Spleen (tissue), 11 donors: Measurements from ENCODE around the gene NSUN6. TPM values are rescaled to one million over a fixed set of nuclear protein-coding genes. Genes with fewer than 3 reads are reported as not detected.

Source experiments
- DNase-seq: peaks from one replicate; pipeline ENCODE4 v3.0.0-alpha.2; 2020
- H3K27ac ChIP-seq, 8 donors: fragments of 200-600 bp; sonication (generic) in 7 of 8; 1 replicate in 4 of 8; 2 replicates in 4 of 8; pipeline versions ENCODE4 v1.5.0 to v1.8.0; 2016 to 2021; ENCODE audit warnings: inconsistent platforms in 4 of 8, mild to moderate bottlenecking in 4 of 8, moderate library complexity in 1 of 8
- H3K27me3 ChIP-seq, 7 donors: fragments of 200-600 bp; sonication (generic) in 6 of 7; replicated peaks in 1 of 7; 1 replicate in 4 of 7; 2 replicates in 3 of 7; pipeline versions ENCODE4 v1.5.0 to v1.8.0; 2016 to 2021; ENCODE audit warnings: inconsistent platforms in 3 of 7, mild to moderate bottlenecking in 1 of 7
- H3K36me3 ChIP-seq, 6 donors: fragments of 200-600 bp; sonication (generic) in 5 of 6; 1 replicate in 4 of 6; 2 replicates in 2 of 6; pipeline versions ENCODE4 v1.5.0 to v1.8.0; 2016 to 2021; ENCODE audit warnings: inconsistent platforms in 2 of 6
- H3K4me1 ChIP-seq, 6 donors: fragments of 200-600 bp; sonication (generic) in 5 of 6; 1 replicate in 3 of 6; 2 replicates in 3 of 6; pipeline versions ENCODE4 v1.5.0 to v1.8.0; 2016 to 2021; ENCODE audit warnings: inconsistent platforms in 3 of 6
- H3K4me3 ChIP-seq, 8 donors: fragments of 200-600 bp; sonication (generic) in 7 of 8; 1 replicate in 4 of 8; 2 replicates in 4 of 8; pipeline versions ENCODE4 v1.5.0 to v1.8.0; 2016 to 2021; ENCODE audit warnings: inconsistent platforms in 4 of 8, mild to moderate bottlenecking in 4 of 8, moderate library complexity in 2 of 8
- H3K9me3 ChIP-seq, 8 donors: fragments of 200-600 bp; sonication (generic) in 7 of 8; 1 replicate in 4 of 8; 2 replicates in 4 of 8; pipeline versions ENCODE4 v1.5.0 to v1.8.0; 2016 to 2021; ENCODE audit warnings: inconsistent platforms in 4 of 8
- POLR2A ChIP-seq, 3 donors: fragments of 450-650 bp; IDR thresholded peaks; one replicate each; pipeline ENCODE4 v1.5.1; 2017; ENCODE audit warnings: antibody characterized with exemption in 3 of 3, mild to moderate bottlenecking in 1 of 3
- POLR2AphosphoS5 ChIP-seq, 3 donors: sonication (generic); formaldehyde crosslinking; IDR thresholded peaks; one replicate each; pipeline ENCODE4 v1.5.1; 2017; ENCODE audit warnings: antibody characterized with exemption in 3 of 3
- WGBS, 5 donors: extraction: QIAGEN DNeasy Blood & Tissue Kit in 3 of 5; methylation state at CpG; one replicate each; pipeline versions ENCODE4 v1.1.5 to v1.1.7; 2013 to 2018; 5-methylcytosine and 5-hydroxymethylcytosine counted together
- intact Hi-C: fragments of 100-400 bp; cut with DNase I; formaldehyde crosslinking; loops from one replicate; pipeline ENCODE4 v1.15.0; 2023; ENCODE audit warnings: low total_unique reads
- polyA plus RNA-seq, 3 donors: library from polyadenylated mRNA; stranded (reverse); fragments of 200-250 nt; gene quantifications; one replicate each; pipeline ENCODE4 v1.2.1, GENCODE V29; 2013
- total RNA-seq, 7 donors: library from RNA; depleted of rRNA in 3 of 7; stranded (reverse); fragments of >200 nt in 3 of 7; fragmentation: NEBNext Ultra II Directional in 4 of 7; extraction: Animal tissue kit (Norgen Biotek cat#: 25700) in 4 of 7; gene quantifications; one replicate each; pipeline versions ENCODE4 v1.1.0 to v1.2.1, GENCODE V29; 2016 to 2021
- TF ChIP-seq, protein P1 (sequence below), 11 experiments: fragments of 200-600 bp in 7 of 11; fragments of 450-650 bp in 4 of 11; sonication (generic) in 4 of 11; IDR thresholded peaks in 8 of 11; conservative IDR thresholded peaks in 3 of 11; 1 replicate in 7 of 11; 2 replicates in 4 of 11; pipeline versions ENCODE4 v1.4.0 to v1.8.0; 2016 to 2021; ENCODE audit warnings: antibody characterized with exemption in 11 of 11, inconsistent platforms in 4 of 11, mild to moderate bottlenecking in 1 of 11
- donor health status: healthy with polysubstance abuse.
- donor health status: DM: no; HTN: no; CAD: no; lungs with moderate emphysema.
- donor health status: DM: no; HTN: no; CAD: no.
- donor health status: Bipolar disorder and iron deficiency.
- donor health status: healthy.
- donor health status: DM: no; HTN: no; CAD: no.
- donor health status: DM: yes; HTN: yes; CAD: no.

NSUN6 gene
- total and polyA plus RNA-seq, 10 donors: 6.4 to 25.8 (median 15.6) TPM

GRCh38 chr10:18583575-18584270, 67.7 kb downstream of the NSUN6 start:
- WGBS, 5 donors: 71 to 97% (median 81%) methylated on average over 5 of the region's 5 CpGs
- H3K4me1 ChIP-seq: no peaks in the 10 kb centered on the region
- H3K9me3 ChIP-seq: peaks cover 0 to 10% (median 3%) of the 10 kb centered on the region in 8 donors
- H3K27me3 ChIP-seq: no peaks in the 10 kb centered on the region
- DNase-seq: no peak
- H3K4me3 ChIP-seq: no peak overlapping the region
- peaks cover 6 to 88% (median 36%) of the 10 kb centered on the region in 6 donors for H3K36me3 ChIP-seq
- H3K27ac ChIP-seq: no peak overlapping the region
- intact Hi-C loops: no loop called here
- TF ChIP-seq POLR2A (IDR thresholded peaks at IDR 0.05): no peak
- TF ChIP-seq, protein P1, sequence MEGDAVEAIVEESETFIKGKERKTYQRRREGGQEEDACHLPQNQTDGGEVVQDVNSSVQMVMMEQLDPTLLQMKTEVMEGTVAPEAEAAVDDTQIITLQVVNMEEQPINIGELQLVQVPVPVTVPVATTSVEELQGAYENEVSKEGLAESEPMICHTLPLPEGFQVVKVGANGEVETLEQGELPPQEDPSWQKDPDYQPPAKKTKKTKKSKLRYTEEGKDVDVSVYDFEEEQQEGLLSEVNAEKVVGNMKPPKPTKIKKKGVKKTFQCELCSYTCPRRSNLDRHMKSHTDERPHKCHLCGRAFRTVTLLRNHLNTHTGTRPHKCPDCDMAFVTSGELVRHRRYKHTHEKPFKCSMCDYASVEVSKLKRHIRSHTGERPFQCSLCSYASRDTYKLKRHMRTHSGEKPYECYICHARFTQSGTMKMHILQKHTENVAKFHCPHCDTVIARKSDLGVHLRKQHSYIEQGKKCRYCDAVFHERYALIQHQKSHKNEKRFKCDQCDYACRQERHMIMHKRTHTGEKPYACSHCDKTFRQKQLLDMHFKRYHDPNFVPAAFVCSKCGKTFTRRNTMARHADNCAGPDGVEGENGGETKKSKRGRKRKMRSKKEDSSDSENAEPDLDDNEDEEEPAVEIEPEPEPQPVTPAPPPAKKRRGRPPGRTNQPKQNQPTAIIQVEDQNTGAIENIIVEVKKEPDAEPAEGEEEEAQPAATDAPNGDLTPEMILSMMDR (IDR thresholded peaks at IDR 0.05 in 8 of 11, conservative IDR thresholded peaks at IDR 0.05 in 3 of 11): peak in 1 of 11 experiments; percentile 17

- peaks cover 0 to 20% (median 11%) of the 10 kb centered on the region in 8 donors for H3K9me3 ChIP-seq
- no peak overlapping the region for H3K4me3 ChIP-seq
- intact Hi-C loops: no loop called here
- H3K27ac ChIP-seq: no peak overlapping the region
- no peak for DNase-seq
- TF ChIP-seq POLR2A (IDR thresholded peaks at IDR 0.05) (no peak), POLR2AphosphoS5 (IDR thresholded peaks at IDR 0.05) (no peak)
- TF ChIP-seq, protein P1 (IDR thresholded peaks at IDR 0.05 in 8 of 11, conservative IDR thresholded peaks at IDR 0.05 in 3 of 11): no peak
- H3K36me3 ChIP-seq: peaks cover 6 to 88% (median 37%) of the 10 kb centered on the region in 6 donors
- WGBS, 5 donors: 33 to 53% (median 45%) methylated on average over 3 of the region's 3 CpGs
- H3K27me3 ChIP-seq: no peaks in the 10 kb centered on the region
- no peaks in the 10 kb centered on the region for H3K4me1 ChIP-seq
These were observed 68.6 kb downstream of the NSUN6 start for GRCh38 chr10:18582803-18583202.

GRCh38 chr10:18577823-18578685, 73.3 kb downstream of the NSUN6 start:
- 86 to 95% (median 91%) methylated on average over 15 of the region's 15 CpGs for WGBS, 5 donors
- intact Hi-C loops: no loop called here
- Histone ChIP-seq H3K27ac (no peak overlapping the region), H3K4me3 (no peak overlapping the region), H3K27me3 (no peaks in the 10 kb centered on the region), H3K36me3 (peaks cover 6 to 94% (median 26%) of the 10 kb centered on the region in 6 donors), H3K9me3 (peaks cover 0 to 21% (median 12%) of the 10 kb centered on the region in 8 donors), H3K4me1 (no peaks in the 10 kb centered on the region)
- no peak for DNase-seq
- no peak for TF ChIP-seq POLR2AphosphoS5 (IDR thresholded peaks at IDR 0.05)
- no peak for TF ChIP-seq POLR2A (IDR thresholded peaks at IDR 0.05)
- TF ChIP-seq, protein P1 (IDR thresholded peaks at IDR 0.05 in 8 of 11, conservative IDR thresholded peaks at IDR 0.05 in 3 of 11): no peak

DNA sequence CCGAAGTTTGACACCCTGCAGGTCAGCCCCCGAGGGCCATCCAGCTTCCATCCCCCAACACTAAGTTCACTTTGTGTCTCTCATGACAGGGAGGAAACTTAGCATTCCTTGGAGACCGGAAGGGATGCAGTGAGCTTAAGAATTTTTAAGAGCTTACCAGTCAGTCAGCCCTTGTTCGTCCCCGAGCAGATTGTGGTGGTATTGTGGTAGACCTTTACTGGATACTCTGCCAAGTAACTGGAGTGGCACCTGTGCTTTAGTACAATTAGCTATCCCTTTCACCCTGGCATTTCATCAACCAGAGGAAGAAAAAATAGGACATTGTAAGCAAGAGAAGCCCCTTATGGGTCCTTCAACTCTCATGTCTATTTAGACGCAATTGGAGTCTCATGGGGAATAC, 74.8 kb downstream of the NSUN6 start:
- TF ChIP-seq POLR2AphosphoS5 (IDR thresholded peaks at IDR 0.05): no peak
- no peak for TF ChIP-seq POLR2A (IDR thresholded peaks at IDR 0.05)
- TF ChIP-seq, protein P1 (IDR thresholded peaks at IDR 0.05 in 8 of 11, conservative IDR thresholded peaks at IDR 0.05 in 3 of 11): no peak
- Histone ChIP-seq H3K4me3 (no peak overlapping the region), H3K27ac (no peak overlapping the region), H3K36me3 (peaks cover 6 to 79% (median 25%) of the 10 kb centered on the region in 6 donors), H3K9me3 (peaks cover 0 to 36% (median 17%) of the 10 kb centered on the region in 8 donors), H3K27me3 (no peaks in the 10 kb centered on the region), H3K4me1 (no peaks in the 10 kb centered on the region)
- intact Hi-C loops: no loop called here
- 95 to 98% (median 96%) methylated on average over 6 of the region's 6 CpGs for WGBS, 5 donors
- DNase-seq: no peak
